Measurements from ENCODE around the gene NUP210. TPM values are rescaled to one million over a fixed set of nuclear protein-coding genes. Genes with fewer than 3 reads are reported as not detected.

The NUP210 gene
- total and polyA plus RNA-seq, 2 experiments from 2014 or later, result 13.8 to 73.9 TPM

GRCh38 chr3:13459605-13460340 lies 39.7 kb upstream of the NUP210 start:
- Histone ChIP-seq H3K9me2 (ENCODE audit: insufficient read depth) (no peaks in the 10 kb centered on the region), H3K36me3 (ENCODE audit: insufficient read depth) (no peaks in the 10 kb centered on the region), H3F3A (replicated peaks; ENCODE audit: low read depth) (no peaks in the 10 kb centered on the region), H4K20me1 (replicated peaks; ENCODE audit: insufficient read depth) (no peaks in the 10 kb centered on the region), H3K27ac (ENCODE audit: low read depth) (no peak overlapping the region), H2AFZ (no peak overlapping the region), H3K4me2 (no peak overlapping the region), H3K4me3 (no peak overlapping the region), H3K4me1 (ENCODE audit: insufficient read depth) (peaks cover 5% of the 10 kb centered on the region; the same call in 1 of the 2 replicates), H3K79me2 (replicated peaks; ENCODE audit: insufficient read depth) (no peaks in the 10 kb centered on the region), H3K27me3 (ENCODE audit: insufficient read depth) (peaks cover 6% of the 10 kb centered on the region)
- peaks cover 6% of the 10 kb centered on the region for H3K4me1 Mint-ChIP-seq
- no peak overlapping the region for H3K4me3 Mint-ChIP-seq
- H3K27ac Mint-ChIP-seq, result no peak overlapping the region
- peaks cover 3% of the 10 kb centered on the region; the same call in 1 of the 3 replicates for H3K9me3 Mint-ChIP-seq
- peaks cover 22% of the 10 kb centered on the region for H3K27me3 Mint-ChIP-seq (ENCODE audit: insufficient read depth, low read depth, poor library complexity)
- no peak for TF ChIP-seq CTCF (conservative IDR thresholded peaks at IDR 0.05; ENCODE audit: low read depth in 2 of 2)
- TF ChIP-seq REST (IDR thresholded peaks at IDR 0.05; ENCODE audit: unreplicated experiment), result no peak
- no peak for TF ChIP-seq NANOG (IDR thresholded peaks at IDR 0.05; ENCODE audit: borderline replicate concordance)
- H3K36me3 Mint-ChIP-seq (ENCODE audit: low read depth), result no peaks in the 10 kb centered on the region; the same call in 1 of the 3 replicates
- DNase-seq (ENCODE audit: low spot score) (no peak), ATAC-seq (no peak)

- no peaks in the 10 kb centered on the region for H3F3A ChIP-seq (replicated peaks; ENCODE audit: low read depth)
- H2AFZ ChIP-seq, result no peak overlapping the region
- Mint-ChIP-seq H3K27me3 (ENCODE audit: insufficient read depth, low read depth, poor library complexity) (peaks cover 20% of the 10 kb centered on the region), H3K27ac (no peak overlapping the region), H3K4me1 (peaks cover 8% of the 10 kb centered on the region), H3K9me3 (peaks cover 3% of the 10 kb centered on the region; the same call in 1 of the 3 replicates), H3K36me3 (ENCODE audit: low read depth) (no peaks in the 10 kb centered on the region; the same call in 1 of the 3 replicates), H3K4me3 (no peak overlapping the region)
- no peaks in the 10 kb centered on the region for H3K9me2 ChIP-seq (ENCODE audit: insufficient read depth)
- H4K20me1 ChIP-seq (replicated peaks; ENCODE audit: insufficient read depth), result no peaks in the 10 kb centered on the region
- DNase-seq (ENCODE audit: low spot score) (no peak), ATAC-seq (no peak)
- H3K79me2 ChIP-seq (replicated peaks; ENCODE audit: insufficient read depth), result no peaks in the 10 kb centered on the region
- H3K27me3 ChIP-seq (ENCODE audit: insufficient read depth), result peaks cover 6% of the 10 kb centered on the region
- H3K4me1 ChIP-seq (ENCODE audit: insufficient read depth), result peaks cover 5% of the 10 kb centered on the region; the same call in 1 of the 2 replicates
- H3K36me3 ChIP-seq (ENCODE audit: insufficient read depth), result no peaks in the 10 kb centered on the region
- no peak overlapping the region for H3K4me2 ChIP-seq
- H3K27ac ChIP-seq (ENCODE audit: low read depth), result no peak overlapping the region
- H3K4me3 ChIP-seq, result no peak overlapping the region
- no peak for TF ChIP-seq ETS1 (IDR thresholded peaks at IDR 0.05)
- no peak for TF ChIP-seq ZNF462 (CRISPR knock-in tag; IDR thresholded peaks at IDR 0.05)
- no peak for TF ChIP-seq EZH2 (IDR thresholded peaks at IDR 0.05; ENCODE audit: low read depth, unreplicated experiment)
Observed at GRCh38 chr3:13457593-13457992, 37.5 kb upstream of the NUP210 start.

All from GM23338 (cell line).